Measurements from ENCODE around the gene FBXL15. TPM values are rescaled to one million over a fixed set of nuclear protein-coding genes. Genes with fewer than 3 reads are reported as not detected.

The FBXL15 gene
- total and polyA plus RNA-seq, 7 donors: 7.9 to 14.8 (median 10.8) TPM

GRCh38 chr10:102393411-102394078 is 27.1 kb upstream of the FBXL15 start:
- H3K27me3 ChIP-seq (ENCODE audit: insufficient read depth in 3 of 3, low read length in 2 of 3): no peaks in the 10 kb centered on the region
- ATAC-seq (no peak), DNase-seq (peak in 1 of 2 donors; percentile 46)
- peak; percentile 96 for TF ChIP-seq CTCF (IDR thresholded peaks at IDR 0.05)
- H3K4me1 ChIP-seq: peaks cover 20% of the 10 kb centered on the region
- intact Hi-C loops (cut with DNase I): loop anchor here (2.0 to 10.0 kb wide), 4 partner anchors 29 to 191 kb away; no protein-coding TSS in a partner anchor
- peaks cover 0 to 22% of the 10 kb centered on the region in 2 donors for H3K36me3 ChIP-seq (ENCODE audit: insufficient read depth in 1 of 2, low read depth in 1 of 2)
- H3K4me3 ChIP-seq: peak overlapping the region; percentile 75
- peak overlapping the region; percentile 97 for H3K27ac ChIP-seq
- WGBS, 3 donors: 31 to 32% (median 32%) methylated on average over 30 of the region's 30 CpGs
- H3K9me3 ChIP-seq: no peaks in the 10 kb centered on the region

GRCh38 chr10:102394079-102394800 is 26.4 kb upstream of the FBXL15 start:
- H3K4me1 ChIP-seq: peaks cover 23% of the 10 kb centered on the region
- DNase-seq (peak; percentile 95 to 96), ATAC-seq (peak; percentile 87 to 90 (median 90))
- 0 to 1% (median 0%) methylated on average over 55 to 71 of the region's 71 CpGs for WGBS, 3 donors
- H3K36me3 ChIP-seq (ENCODE audit: insufficient read depth in 1 of 2, low read depth in 1 of 2): peaks cover 0 to 25% of the 10 kb centered on the region in 2 donors
- peak overlapping the region; percentile 97 for H3K27ac ChIP-seq
- no peaks in the 10 kb centered on the region for H3K27me3 ChIP-seq (ENCODE audit: insufficient read depth in 3 of 3, low read length in 2 of 3)
- H3K4me3 ChIP-seq: peak overlapping the region; percentile 75
- intact Hi-C loops (cut with DNase I): loop anchor here (2.0 to 10.0 kb wide), 2 partner anchors 85 to 191 kb away; no protein-coding TSS in a partner anchor
- no peaks in the 10 kb centered on the region for H3K9me3 ChIP-seq
- TF ChIP-seq CTCF (IDR thresholded peaks at IDR 0.05): no peak

GRCh38 chr10:102394801-102395399 is 25.7 kb upstream of the FBXL15 start:
- no peak for DNase-seq
- no peak for TF ChIP-seq CTCF (IDR thresholded peaks at IDR 0.05)

GRCh38 chr10:102395400-102396316 is 25.0 kb upstream of the FBXL15 start, which contains the start of gene NFKB2:
Gene NFKB2, plus strand, starts transcription at chr10:102395705. Its CDS starts 255 bp downstream, at chr10:102395960.
- peak; percentile 88 to 91 for DNase-seq
- no peak for TF ChIP-seq CTCF (IDR thresholded peaks at IDR 0.05)
- no peaks in the 10 kb centered on the region for H3K27me3 ChIP-seq (ENCODE audit: insufficient read depth in 3 of 3, low read length in 2 of 3)
- H3K4me1 ChIP-seq: peaks cover 26% of the 10 kb centered on the region
- peak within 1 kb of the TSS; percentile 75 for H3K4me3 ChIP-seq
- H3K36me3 ChIP-seq (ENCODE audit: insufficient read depth in 1 of 2, low read depth in 1 of 2): peaks cover 0 to 34% of the 10 kb centered on the region in 2 donors
- peak within 1 kb of the TSS; percentile 97 for H3K27ac ChIP-seq
- no peaks in the 10 kb centered on the region for H3K9me3 ChIP-seq
- ATAC-seq: peak; percentile 65 to 73 (median 70)
- WGBS, 3 donors: 1 to 2% (median 2%) methylated on average over 36 to 42 of the region's 42 CpGs
- intact Hi-C loops (cut with DNase I): loop anchor here (2.0 to 10.0 kb wide), 3 partner anchors 83 to 228 kb away; no protein-coding TSS in a partner anchor

More at GRCh38 chr10:102394801-102395399, 25.7 kb upstream of the FBXL15 start:
- H3K27ac ChIP-seq: peak overlapping the region; percentile 97
- peak overlapping the region; percentile 75 for H3K4me3 ChIP-seq
- H3K27me3 ChIP-seq (ENCODE audit: insufficient read depth in 3 of 3, low read length in 2 of 3): no peaks in the 10 kb centered on the region
- intact Hi-C loops (cut with DNase I): loop anchor here (2.0 to 10.0 kb wide), 3 partner anchors 84 to 228 kb away; no protein-coding TSS in a partner anchor
- peaks cover 0 to 27% of the 10 kb centered on the region in 2 donors for H3K36me3 ChIP-seq (ENCODE audit: insufficient read depth in 1 of 2, low read depth in 1 of 2)
- peak in 3 of 4 donors; percentile 2 to 4 (median 4) for ATAC-seq
- peaks cover 26% of the 10 kb centered on the region for H3K4me1 ChIP-seq
- no peaks in the 10 kb centered on the region for H3K9me3 ChIP-seq
- 0 to 2% (median 1%) methylated on average over 31 to 35 of the region's 35 CpGs for WGBS, 3 donors
